GM04504 (cell line): ENCODE data around the gene C5orf22.

ENCODE experiments used
- DNase-seq: peaks from one replicate; pipeline ENCODE4 v3.0.0-alpha.2; 2012; ENCODE audit warnings: low read depth

Gene C5orf22

DNA sequence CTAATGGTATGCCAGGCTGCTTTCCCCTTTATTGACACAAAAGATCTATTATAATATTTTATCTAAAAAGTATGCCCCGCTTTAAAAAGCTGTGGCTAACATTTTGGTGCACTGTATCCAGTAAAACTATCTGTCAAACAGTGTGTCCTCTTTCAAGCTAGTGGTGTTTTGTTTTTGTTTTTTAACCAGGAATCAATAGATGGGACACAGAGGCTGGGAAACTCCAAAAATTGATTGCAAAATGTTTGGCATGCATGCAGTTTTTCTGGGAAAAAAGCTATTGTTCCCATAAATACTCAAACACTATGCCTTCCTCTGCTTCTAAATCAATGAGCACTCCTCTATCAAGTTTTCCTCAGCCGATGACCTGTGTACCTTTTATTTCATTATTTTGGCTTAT, 72.5 kb downstream of the C5orf22 start:
- no peak for DNase-seq
